DND-41 (cell line): ENCODE results near the gene ZNF609.

Experiments used
- ATAC-seq: fragments of 200-7000 bp; cut with Tn5 transposase; 3 replicates; pipeline ENCODE4 v1.9.1; 2021; ENCODE audit warnings: low read depth; ENCODE audit not compliant: insufficient read depth
- DNase-seq: peaks from one replicate; pipeline ENCODE4 v3.0.0-alpha.2; 2020
- H2AFZ ChIP-seq: 2 replicates; pipeline ENCODE4 v1.6.0; 2012; ENCODE audit warnings: low read depth, low read length
- H3K27ac ChIP-seq: 2 replicates; pipeline ENCODE4 v1.5.1; 2012; ENCODE audit warnings: low read length, inconsistent platforms
- H3K27me3 ChIP-seq: fragments of 200-600 bp; sonication (generic); 2 replicates; pipeline ENCODE4 v1.6.0; 2012; ENCODE audit warnings: low read length, mild to moderate bottlenecking, inconsistent platforms; ENCODE audit not compliant: insufficient read depth, poor library complexity
- H3K36me3 ChIP-seq: 2 replicates; pipeline ENCODE4 v1.5.1; 2012; ENCODE audit warnings: low read length, inconsistent platforms; ENCODE audit not compliant: insufficient read depth
- H3K4me1 ChIP-seq: 2 replicates; pipeline ENCODE4 v1.5.1; 2012; ENCODE audit warnings: mild to moderate bottlenecking, low read length; ENCODE audit not compliant: insufficient read depth
- H3K4me2 ChIP-seq: 2 replicates; pipeline ENCODE4 v1.6.0; 2012; ENCODE audit warnings: mild to moderate bottlenecking, moderate library complexity, low read length, inconsistent platforms; ENCODE audit not compliant: insufficient read depth
- H3K4me3 ChIP-seq, 2 experiments: fragments of 200-600 bp in 1 of 2; shearing (Covaris generic) in 1 of 2; 2 replicates each; pipeline ENCODE4 v1.5.1; 2012 to 2016; ENCODE audit warnings: inconsistent platforms in 2 of 2, low read length in 2 of 2, mild to moderate bottlenecking in 2 of 2, low read depth in 1 of 2, moderate library complexity in 1 of 2
- H3K79me2 ChIP-seq: 2 replicates; pipeline ENCODE4 v1.6.0; 2012; ENCODE audit warnings: low read length, inconsistent platforms; ENCODE audit not compliant: insufficient read depth
- H3K9ac ChIP-seq: 2 replicates; pipeline ENCODE4 v1.6.0; 2012; ENCODE audit warnings: low read depth, mild to moderate bottlenecking, inconsistent platforms, low read length, moderate library complexity
- H3K9me3 ChIP-seq: 2 replicates; pipeline ENCODE4 v1.5.1; 2012; ENCODE audit warnings: low read length, moderate library complexity, mild to moderate bottlenecking, inconsistent platforms; ENCODE audit not compliant: insufficient read depth, severe bottlenecking
- H4K20me1 ChIP-seq: 2 replicates; pipeline ENCODE4 v1.6.0; 2012; ENCODE audit warnings: low read length; ENCODE audit not compliant: insufficient read depth
- EZH2 ChIP-seq: IDR thresholded peaks from 3 replicates; pipeline ENCODE4 v1.6.1; 2012; ENCODE audit warnings: borderline replicate concordance, low read depth, mild to moderate bottlenecking, moderate library complexity, low read length, inconsistent platforms; ENCODE audit not compliant: severe bottlenecking
- TF ChIP-seq, protein P1 (sequence below): IDR thresholded peaks from 2 replicates; pipeline ENCODE4 v1.5.1; 2012; ENCODE audit warnings: borderline replicate concordance, low read length, moderate library complexity, mild to moderate bottlenecking; ENCODE audit not compliant: poor library complexity, severe bottlenecking; ENCODE audit errors: extremely low read depth

The ZNF609 gene

DNA sequence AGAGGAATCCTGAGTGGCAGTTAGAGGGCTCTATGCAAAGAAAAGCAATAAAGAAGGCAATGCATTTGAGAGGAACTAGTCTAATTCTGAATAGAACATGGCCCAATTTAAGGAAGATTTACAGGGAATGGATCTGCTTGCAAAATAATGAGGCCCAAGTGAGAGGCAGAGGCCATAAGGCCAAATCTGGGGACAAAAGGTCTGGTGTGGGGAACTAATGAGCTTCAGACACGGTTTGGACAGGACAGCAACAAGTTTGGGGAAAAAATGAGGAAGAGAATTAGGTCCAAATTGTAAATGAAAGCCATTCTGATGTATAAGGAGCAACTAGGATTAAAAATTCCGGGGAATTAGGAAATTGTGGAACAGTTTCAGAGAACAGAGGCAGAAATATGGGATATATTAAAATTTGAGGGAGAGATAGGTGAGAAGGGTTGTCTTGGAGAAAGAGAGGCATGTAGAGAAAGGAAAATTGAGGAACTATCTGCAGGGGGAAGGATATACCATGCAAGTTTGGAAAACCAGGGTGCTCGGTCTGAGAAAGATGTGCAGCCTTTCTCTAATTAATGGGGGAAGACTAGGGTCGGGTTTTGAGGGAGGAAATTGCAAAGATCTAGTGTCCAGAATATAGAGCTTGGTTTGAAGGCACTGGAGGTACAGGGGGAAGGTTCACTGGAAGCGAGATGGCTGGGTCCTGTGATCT lies 241.3 kb downstream of the ZNF609 start:
- no peak for ATAC-seq
- peaks cover 60% of the 10 kb centered on the region for H3K79me2 ChIP-seq
- peak overlapping the region; percentile 81; the same call in 1 of the 2 replicates for H3K9ac ChIP-seq

DNA sequence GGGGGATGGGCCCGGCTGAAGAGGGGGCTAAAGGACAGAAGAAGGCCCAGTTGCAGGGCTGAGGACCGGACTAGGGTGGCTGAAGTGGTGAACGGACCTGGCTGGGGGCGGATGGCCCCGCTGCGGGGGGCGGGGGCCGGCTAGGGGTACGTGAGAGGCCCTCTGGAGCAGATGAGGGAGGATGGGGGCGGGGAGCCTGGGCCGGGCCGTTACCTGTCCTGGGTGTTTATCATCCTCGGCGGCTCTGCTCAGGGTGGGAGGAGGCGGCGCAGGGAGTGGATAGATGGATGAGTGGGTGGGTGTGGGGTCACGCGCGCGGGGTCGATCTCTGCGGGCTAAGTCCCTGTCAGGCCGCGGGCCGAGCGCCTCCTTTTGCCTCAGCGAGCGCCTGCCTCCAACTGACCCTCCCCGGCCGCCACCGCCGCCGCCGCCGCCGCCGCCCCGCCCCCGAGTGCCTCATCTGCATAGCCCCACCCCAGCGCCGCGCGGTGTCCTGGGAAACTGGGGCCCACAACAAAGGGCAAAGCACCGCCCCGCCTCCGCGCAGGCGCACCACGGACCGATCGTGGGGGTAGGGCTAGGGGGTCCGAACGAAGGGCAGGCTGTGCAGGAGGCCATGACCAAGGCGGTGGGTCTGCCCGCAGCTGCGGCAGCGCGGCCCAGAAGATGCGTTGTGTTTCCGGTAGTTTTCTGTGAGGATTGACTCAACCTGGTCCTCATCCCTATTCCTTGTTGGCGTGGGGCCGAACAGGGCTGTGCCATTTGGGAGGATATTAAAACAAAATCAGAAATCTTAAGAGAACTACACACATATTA lies 242.6 kb downstream of the ZNF609 start:
- TF ChIP-seq, protein P1, sequence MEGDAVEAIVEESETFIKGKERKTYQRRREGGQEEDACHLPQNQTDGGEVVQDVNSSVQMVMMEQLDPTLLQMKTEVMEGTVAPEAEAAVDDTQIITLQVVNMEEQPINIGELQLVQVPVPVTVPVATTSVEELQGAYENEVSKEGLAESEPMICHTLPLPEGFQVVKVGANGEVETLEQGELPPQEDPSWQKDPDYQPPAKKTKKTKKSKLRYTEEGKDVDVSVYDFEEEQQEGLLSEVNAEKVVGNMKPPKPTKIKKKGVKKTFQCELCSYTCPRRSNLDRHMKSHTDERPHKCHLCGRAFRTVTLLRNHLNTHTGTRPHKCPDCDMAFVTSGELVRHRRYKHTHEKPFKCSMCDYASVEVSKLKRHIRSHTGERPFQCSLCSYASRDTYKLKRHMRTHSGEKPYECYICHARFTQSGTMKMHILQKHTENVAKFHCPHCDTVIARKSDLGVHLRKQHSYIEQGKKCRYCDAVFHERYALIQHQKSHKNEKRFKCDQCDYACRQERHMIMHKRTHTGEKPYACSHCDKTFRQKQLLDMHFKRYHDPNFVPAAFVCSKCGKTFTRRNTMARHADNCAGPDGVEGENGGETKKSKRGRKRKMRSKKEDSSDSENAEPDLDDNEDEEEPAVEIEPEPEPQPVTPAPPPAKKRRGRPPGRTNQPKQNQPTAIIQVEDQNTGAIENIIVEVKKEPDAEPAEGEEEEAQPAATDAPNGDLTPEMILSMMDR, result no peak
- TF ChIP-seq EZH2, result no peak
- Histone ChIP-seq H3K36me3 (peaks cover 9% of the 10 kb centered on the region; the same call in 1 of the 2 replicates), H3K9ac (peak overlapping the region; percentile 81), H3K27ac (peak overlapping the region; percentile 80), H3K4me3 (peak overlapping the region; percentile 73 to 79), H2AFZ (peak overlapping the region; percentile 79), H3K79me2 (peaks cover 50% of the 10 kb centered on the region), H3K9me3 (no peaks in the 10 kb centered on the region), H3K4me2 (peak overlapping the region; percentile 65), H3K4me1 (peaks cover 43% of the 10 kb centered on the region), H3K27me3 (no peaks in the 10 kb centered on the region), H4K20me1 (peaks cover 16% of the 10 kb centered on the region)
- peak; percentile 96 for DNase-seq
- peak; percentile 96 for ATAC-seq

More for the DNA sequence above, 241.3 kb downstream of the ZNF609 start:
- Histone ChIP-seq H3K4me3 (peak overlapping the region; percentile 73 to 79; a peak in 3 of 4 replicates), H3K27me3 (no peaks in the 10 kb centered on the region), H3K9me3 (no peaks in the 10 kb centered on the region), H2AFZ (no peak overlapping the region), H3K4me2 (peak overlapping the region; percentile 65), H3K4me1 (peaks cover 43% of the 10 kb centered on the region), H3K27ac (peak overlapping the region; percentile 80), H3K36me3 (peaks cover 9% of the 10 kb centered on the region; the same call in 1 of the 2 replicates), H4K20me1 (peaks cover 18% of the 10 kb centered on the region)
- TF ChIP-seq EZH2, result no peak
- TF ChIP-seq, protein P1, result no peak
- DNase-seq, result no peak

DNA sequence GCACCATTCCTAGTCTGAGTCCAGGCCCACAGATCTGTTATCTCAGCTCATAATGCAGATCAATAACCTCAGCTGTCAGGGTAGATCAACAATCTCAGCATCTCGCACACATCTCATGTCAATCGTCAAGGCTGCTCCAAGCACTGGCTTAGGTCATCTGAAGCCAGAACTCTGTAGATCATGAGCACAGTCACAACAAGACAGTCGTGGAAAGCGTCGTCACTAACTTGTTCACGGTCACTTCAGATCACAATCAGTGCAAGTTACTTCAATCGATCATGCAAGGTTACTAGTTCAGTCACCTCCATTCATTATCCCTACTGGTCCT lies 243.2 kb downstream of the ZNF609 start:
- Histone ChIP-seq H3K27ac (peak overlapping the region; percentile 79), H3K4me2 (peak overlapping the region; percentile 65), H2AFZ (peak overlapping the region; percentile 79), H3K9me3 (no peaks in the 10 kb centered on the region), H4K20me1 (peaks cover 14% of the 10 kb centered on the region), H3K4me3 (peak overlapping the region; percentile 73 to 79; a peak in 3 of 4 replicates), H3K27me3 (no peaks in the 10 kb centered on the region), H3K9ac (peak overlapping the region; percentile 81), H3K79me2 (peaks cover 44% of the 10 kb centered on the region), H3K36me3 (peaks cover 9% of the 10 kb centered on the region; the same call in 1 of the 2 replicates), H3K4me1 (peaks cover 43% of the 10 kb centered on the region)
- TF ChIP-seq, protein P1, result no peak
- TF ChIP-seq EZH2, result no peak
- DNase-seq (no peak), ATAC-seq (no peak; the same call in 2 of the 3 replicates)
